Measurements from ENCODE around the gene SRPK1.

The SRPK1 gene

GRCh38 chr6:35809809-35810208, 111.1 kb downstream of the SRPK1 start:
- no peak for DNase-seq

- DNase-seq = peak; percentile 91 to 92
Measured at GRCh38 chr6:35808688-35809087, 112.2 kb downstream of the SRPK1 start.

DNA sequence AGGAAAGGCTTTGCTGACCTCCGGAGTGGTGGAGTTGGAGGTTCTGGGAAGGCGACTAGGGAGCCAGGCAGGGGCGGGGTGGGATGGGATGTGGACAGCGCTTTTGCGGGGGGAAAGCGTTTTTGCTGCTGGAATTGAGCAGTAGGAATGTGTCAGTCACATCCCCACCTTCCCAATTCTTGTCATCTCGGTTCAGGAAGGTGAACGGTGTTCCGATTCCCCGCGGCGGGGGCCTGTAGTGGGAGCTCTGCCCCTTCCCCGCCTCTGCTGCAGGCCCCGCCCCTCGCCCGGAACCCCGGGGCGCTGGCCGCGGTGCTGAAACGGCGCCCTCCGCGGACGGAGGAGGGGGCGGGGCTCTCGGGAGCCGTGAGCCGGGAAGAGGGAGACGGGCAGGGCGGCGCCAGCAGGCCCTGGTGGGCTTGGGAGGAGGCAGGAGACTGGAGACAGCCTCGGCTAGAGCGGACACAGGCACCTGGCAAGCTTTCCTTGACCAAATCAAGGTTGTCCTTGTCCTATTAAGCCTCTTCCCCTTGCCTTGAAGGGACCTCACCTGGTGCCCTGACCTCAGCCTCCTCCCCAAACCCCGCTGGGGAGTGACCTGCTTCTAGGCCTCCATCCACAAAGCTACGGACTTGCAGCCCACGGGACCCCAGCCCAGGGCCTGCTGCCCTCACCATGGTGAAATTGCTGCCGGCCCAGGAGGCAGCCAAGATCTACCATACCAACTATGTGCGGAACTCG, 115.7 kb downstream of the SRPK1 start, which contains the start of gene LHFPL5:
Gene LHFPL5, plus strand, starts transcription at position 357 of the 741 bp plus-strand sequence. Its CDS starts 319 bp downstream, at position 676.
- peak; percentile 78 to 95 for DNase-seq

- DNase-seq = peak in 1 of 2 experiments; percentile 55
Measured at GRCh38 chr6:35801148-35801547, 119.8 kb downstream of the SRPK1 start.

GRCh38 chr6:35798706-35799105, 122.2 kb downstream of the SRPK1 start:
- DNase-seq = no peak

DNA sequence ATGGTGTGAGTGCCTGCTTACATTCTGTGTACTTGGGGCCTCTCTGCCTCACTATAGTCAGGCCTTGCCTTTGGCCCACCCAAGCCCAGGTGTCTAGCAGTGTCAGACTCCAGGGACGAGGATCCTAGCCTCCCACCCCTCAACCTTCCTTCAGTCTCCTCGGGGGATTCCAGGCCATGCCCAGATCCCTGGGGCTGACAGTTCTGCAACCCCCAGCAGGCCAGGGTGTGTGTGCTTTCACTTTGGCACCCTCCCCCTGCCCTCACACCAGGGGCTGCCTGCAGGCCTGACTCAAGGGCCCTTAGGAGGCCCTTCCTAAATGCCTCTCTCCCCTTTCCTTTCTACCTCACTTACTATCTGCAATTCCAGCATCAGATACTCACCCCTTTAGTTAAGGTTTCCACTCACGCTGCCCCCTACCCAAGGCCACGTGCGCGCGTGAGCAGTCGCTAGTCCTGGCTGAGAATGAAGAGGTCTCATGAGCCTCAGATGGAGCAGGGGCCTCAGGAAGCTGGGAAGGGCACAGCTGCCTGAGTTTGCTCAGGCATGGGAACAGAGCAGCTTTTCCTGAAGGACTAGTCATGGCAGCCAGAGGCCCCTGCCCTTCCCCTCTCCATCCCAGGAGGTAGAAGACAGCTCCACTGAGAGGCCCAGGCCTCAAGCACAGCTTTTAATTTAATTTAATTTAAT, 122.9 kb downstream of the SRPK1 start:
- DNase-seq = no peak

DNA sequence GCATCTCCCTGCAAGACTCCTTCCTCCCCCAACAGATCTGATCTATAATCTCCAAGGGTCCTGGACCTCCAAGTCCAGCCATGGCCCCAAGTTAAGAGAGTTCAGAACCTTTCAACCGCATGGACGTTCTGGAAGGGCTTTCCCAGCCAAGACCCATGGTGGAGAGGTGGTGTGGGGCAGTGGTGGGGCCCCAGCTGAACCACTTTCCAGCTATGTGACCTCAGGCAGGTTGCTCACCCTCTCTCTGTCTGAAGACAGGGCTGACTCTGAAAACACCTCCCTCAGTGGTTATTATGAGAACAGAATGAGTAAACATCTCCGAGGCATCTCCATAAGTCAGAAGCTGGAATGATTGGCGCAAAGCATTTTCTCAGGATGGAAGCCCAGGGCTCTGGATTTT, 124.7 kb downstream of the SRPK1 start:
- DNase-seq = no peak

GRCh38 chr6:35795453-35796071, 125.3 kb downstream of the SRPK1 start:
- DNase-seq = no peak

DNA sequence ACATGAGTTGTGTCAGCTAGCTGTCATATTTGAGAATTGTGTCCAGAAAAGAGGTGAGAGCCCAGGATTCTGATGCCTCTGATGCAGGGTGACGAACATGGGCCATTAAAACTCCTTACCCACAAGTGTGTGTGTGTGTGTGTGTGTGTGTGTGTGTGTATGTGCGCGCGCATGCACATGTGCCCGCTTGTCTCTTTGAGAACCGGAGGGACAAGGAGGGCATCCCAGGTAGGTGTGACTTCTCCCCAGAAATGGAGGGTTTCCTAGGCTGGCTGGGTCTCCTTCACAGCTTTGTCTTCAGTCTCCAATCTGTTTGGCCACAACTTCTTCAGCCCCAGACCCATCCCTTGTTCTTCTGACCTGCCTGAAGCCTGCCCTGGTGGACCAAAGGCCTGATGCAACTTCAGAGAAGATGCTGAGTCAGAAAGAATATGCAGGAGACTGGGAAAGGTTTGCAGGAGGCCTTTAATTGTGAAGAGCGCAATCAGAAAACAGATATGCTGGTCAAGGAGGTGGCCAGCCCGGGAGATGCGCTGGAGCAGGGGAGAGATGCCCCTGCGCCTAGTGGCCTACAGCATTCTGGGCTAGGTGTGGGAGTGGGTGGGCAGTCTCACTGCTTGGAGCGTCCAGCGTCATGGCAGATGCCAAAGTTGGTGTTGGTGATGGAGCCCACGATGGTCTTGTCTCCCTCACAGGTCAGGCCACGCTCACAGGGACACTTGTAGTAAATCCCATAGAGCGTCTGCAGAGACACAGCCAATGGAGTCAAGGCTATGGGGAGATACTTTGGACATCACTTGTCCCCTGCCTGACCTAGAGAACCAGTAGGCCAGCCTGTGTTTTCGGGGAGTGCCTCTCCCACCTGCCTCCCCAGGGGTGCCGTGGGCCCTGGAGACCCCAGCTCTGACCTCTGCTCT, 126.1 kb downstream of the SRPK1 start:
- DNase-seq = no peak

- DNase-seq = no peak
Measured at GRCh38 chr6:35790683-35791082, 130.2 kb downstream of the SRPK1 start.

DNA sequence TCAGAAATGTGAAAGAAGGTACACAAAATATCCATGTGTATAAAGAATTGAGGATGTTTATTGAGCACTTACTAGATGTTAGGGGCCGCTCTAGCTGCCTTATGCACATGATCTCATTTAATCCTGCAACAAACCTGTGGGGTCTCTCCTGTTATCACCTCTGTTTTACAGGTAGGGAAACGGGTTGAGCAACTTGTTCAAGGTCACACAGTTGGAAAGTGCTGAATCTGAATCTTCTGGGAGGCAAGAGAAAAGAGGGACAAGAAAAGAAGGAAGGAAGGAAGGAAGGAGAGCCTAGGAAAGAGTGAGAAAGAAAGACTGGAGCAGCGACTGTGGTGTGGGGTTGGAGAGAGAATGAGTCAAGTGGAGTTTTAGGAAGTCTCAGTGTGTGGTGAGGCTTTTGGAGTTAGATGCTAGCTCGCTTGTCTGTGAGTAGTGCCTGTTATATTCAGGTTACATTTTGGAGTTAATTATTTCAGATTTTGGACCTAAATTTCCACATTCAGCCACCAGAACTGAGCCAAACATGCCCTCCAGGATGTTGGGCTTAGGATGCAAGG, 132.4 kb downstream of the SRPK1 start:
- no peak for DNase-seq

DNA sequence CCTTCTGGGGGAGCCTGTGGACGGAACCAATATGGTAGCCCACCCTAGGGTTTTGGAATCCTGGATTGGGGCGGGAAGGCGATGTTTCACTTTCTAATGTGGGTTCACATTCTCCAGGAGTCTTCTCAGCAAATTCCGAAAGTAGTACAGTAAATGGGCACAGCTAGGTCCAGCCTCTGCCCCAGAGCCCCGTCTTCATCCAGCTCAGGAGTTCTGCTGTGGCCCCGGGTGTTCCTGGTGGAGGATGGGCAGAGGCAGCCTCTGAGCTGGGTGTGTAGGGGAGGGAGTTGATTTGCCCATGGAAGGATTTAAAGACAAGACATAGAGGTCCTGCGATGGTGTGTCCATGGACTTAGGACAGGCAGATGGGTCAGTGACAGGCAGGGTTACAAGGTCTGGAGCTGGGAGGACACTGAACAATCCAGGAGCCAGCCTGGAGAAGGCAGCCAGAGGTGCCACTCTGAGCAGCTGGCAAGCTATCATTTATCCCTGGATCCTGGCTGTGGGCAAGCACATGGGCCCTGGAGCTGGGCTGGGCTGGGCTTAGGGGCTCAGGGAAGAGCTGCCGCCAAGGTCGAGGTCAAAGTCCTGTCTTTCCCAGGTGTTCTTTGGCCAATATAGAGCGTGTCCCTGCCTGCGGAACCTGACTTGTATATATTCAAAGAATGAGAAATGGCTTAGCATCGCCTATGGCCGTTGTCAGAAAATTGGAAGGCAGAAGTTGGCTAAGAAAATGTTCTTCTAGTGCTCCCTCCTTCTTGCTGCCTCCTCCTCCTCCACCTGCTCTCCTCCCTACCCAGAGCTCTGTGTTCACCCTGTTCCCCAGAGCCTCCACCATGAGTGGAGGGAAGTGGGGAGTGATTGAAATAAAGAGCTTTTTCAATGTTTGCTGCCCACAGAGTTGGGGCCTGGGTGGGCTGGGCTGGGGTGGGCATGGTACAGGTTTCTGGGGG, 133.4 kb downstream of the SRPK1 start:
- DNase-seq = peak in 1 of 2 experiments; percentile 54

GRCh38 chr6:35786810-35787209, 134.1 kb downstream of the SRPK1 start:
- no peak for DNase-seq

DNA sequence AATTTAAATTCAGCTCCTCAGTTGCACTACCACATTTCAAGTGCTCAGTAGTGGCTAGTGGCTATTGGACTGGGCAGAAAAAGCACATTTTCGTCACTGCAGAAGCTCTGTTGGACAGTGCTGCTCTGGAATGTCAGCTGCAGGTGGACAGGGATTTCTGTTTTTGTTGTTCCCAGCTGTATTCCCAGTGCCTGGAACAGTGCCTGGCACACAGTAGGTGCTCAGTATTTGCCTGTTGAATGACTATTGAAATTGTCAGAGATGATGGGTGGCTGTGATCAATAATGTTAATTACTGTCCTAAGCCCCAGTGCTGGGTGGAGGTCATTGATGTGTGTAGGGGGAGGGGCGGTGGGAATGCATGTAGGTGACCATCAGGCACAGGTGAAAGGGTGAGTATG, 134.6 kb downstream of the SRPK1 start:
- no peak for DNase-seq

- no peak for DNase-seq
Measured at GRCh38 chr6:35784200-35784599, 136.7 kb downstream of the SRPK1 start.

All from NCI-H526 (cell line).